ENCODE data around the gene LMO4.

The LMO4 gene

DNA sequence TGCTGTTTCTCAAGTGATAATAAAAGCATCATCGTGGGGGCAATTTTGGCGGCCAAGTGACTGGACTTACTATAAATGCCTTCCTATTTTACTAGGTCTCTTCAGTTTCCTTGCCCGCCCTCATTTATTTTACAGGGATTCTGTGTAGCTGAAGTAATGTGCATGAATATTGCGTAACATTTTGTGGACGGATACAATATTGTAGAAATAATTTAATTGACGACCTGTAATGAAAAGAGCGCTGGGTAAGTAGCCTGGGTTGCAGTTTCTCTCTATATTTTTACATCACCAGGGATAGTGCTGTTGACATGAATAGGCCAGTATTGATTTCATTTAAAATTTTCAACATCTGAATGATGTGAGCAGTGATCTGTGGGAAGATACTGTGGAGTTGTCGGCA is 28.1 kb upstream of the LMO4 start:
- H3K4me3 ChIP-seq (replicated peaks; ENCODE audit: low read depth, low read length), result no peak overlapping the region

DNA sequence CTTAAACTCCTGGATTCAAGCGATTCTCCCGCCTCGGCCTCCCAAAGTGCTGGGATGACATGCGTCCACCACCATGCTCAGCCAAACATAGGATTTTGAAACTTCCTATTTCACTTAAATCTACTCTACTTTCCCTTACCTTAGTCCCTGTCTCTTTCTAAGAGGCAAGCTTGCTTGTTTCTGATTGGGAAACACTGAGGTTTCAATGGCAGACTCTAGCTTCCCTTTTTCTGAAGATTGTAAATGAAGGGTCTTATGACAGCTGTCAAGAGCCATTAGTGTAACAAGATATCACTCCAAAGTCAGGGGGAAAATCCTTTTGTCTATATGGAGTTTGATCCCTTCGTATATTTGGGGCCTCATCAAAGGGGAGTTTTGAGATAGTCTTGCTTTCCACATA is 23.5 kb upstream of the LMO4 start:
- no peaks in the 10 kb centered on the region for H3K36me3 ChIP-seq (ENCODE audit: control insufficient read depth, insufficient read depth, low read length)
- TF ChIP-seq, protein P1, sequence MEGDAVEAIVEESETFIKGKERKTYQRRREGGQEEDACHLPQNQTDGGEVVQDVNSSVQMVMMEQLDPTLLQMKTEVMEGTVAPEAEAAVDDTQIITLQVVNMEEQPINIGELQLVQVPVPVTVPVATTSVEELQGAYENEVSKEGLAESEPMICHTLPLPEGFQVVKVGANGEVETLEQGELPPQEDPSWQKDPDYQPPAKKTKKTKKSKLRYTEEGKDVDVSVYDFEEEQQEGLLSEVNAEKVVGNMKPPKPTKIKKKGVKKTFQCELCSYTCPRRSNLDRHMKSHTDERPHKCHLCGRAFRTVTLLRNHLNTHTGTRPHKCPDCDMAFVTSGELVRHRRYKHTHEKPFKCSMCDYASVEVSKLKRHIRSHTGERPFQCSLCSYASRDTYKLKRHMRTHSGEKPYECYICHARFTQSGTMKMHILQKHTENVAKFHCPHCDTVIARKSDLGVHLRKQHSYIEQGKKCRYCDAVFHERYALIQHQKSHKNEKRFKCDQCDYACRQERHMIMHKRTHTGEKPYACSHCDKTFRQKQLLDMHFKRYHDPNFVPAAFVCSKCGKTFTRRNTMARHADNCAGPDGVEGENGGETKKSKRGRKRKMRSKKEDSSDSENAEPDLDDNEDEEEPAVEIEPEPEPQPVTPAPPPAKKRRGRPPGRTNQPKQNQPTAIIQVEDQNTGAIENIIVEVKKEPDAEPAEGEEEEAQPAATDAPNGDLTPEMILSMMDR (IDR thresholded peaks at IDR 0.05; ENCODE audit: insufficient read depth, low read length, poor library complexity, severe bottlenecking), result no peak
- DNase-seq (ENCODE audit: extremely low read depth, insufficient read length), result no peak
- no peak overlapping the region for H3K4me3 ChIP-seq (replicated peaks; ENCODE audit: low read depth, low read length)
- no peaks in the 10 kb centered on the region for H3K27me3 ChIP-seq (replicated peaks; ENCODE audit: control insufficient read depth, insufficient read depth, low read length)

More for the DNA sequence above, 28.1 kb upstream of the LMO4 start:
- Histone ChIP-seq H3K36me3 (ENCODE audit: control insufficient read depth, insufficient read depth, low read length) (no peaks in the 10 kb centered on the region), H3K27me3 (replicated peaks; ENCODE audit: control insufficient read depth, insufficient read depth, low read length) (no peaks in the 10 kb centered on the region)
- TF ChIP-seq, protein P1 (IDR thresholded peaks at IDR 0.05; ENCODE audit: insufficient read depth, low read length, poor library complexity, severe bottlenecking), result no peak
- no peak for DNase-seq (ENCODE audit: extremely low read depth, insufficient read length)

DNA sequence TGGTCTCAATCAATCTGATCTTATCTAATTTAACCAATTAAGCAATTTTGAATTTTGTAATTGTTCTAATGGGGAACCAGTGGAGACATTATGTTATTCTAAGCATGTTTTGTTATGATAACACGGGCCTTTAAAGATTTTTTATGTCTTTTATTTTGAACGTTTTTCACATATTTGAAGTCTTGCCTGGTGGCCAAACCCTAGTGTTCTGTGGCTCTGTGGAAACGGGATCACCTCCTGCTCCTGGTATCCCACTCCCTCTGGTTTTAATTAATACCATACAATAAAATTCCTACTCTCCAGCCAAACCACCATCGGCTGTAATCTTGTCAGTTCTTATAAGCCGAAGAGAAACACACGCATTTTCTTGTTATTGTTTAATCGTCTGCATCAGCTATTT is 22.9 kb upstream of the LMO4 start:
- no peak for DNase-seq (ENCODE audit: extremely low read depth, insufficient read length)
- H3K36me3 ChIP-seq (ENCODE audit: control insufficient read depth, insufficient read depth, low read length), result no peaks in the 10 kb centered on the region
- TF ChIP-seq, protein P1 (IDR thresholded peaks at IDR 0.05; ENCODE audit: insufficient read depth, low read length, poor library complexity, severe bottlenecking), result no peak
- H3K4me3 ChIP-seq (replicated peaks; ENCODE audit: low read depth, low read length), result no peak overlapping the region
- H3K27me3 ChIP-seq (replicated peaks; ENCODE audit: control insufficient read depth, insufficient read depth, low read length), result no peaks in the 10 kb centered on the region

DNA sequence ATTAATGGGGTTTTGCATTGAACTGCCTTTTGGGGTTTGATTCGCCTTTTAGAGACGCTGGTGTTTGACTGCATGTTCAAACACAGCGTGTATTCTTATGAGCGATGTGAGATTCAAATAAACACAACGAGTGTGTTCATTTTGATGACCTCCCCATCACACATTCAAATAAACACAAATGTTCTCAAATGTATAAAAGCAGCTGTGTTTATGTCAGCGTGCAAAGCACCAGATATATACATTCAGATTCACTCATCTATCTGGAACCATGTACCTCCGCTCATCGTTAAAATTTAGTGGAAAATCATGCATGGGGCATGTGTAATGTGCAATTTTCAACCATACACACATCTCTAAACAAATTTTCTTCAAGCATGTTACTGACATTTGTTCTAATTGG is 21.4 kb upstream of the LMO4 start:
- DNase-seq (ENCODE audit: extremely low read depth, insufficient read length), result no peak
- TF ChIP-seq, protein P1 (IDR thresholded peaks at IDR 0.05; ENCODE audit: insufficient read depth, low read length, poor library complexity, severe bottlenecking), result no peak
- H3K27me3 ChIP-seq (replicated peaks; ENCODE audit: control insufficient read depth, insufficient read depth, low read length), result no peaks in the 10 kb centered on the region
- H3K36me3 ChIP-seq (ENCODE audit: control insufficient read depth, insufficient read depth, low read length), result no peaks in the 10 kb centered on the region
- H3K4me3 ChIP-seq (replicated peaks; ENCODE audit: low read depth, low read length), result no peak overlapping the region

DNA sequence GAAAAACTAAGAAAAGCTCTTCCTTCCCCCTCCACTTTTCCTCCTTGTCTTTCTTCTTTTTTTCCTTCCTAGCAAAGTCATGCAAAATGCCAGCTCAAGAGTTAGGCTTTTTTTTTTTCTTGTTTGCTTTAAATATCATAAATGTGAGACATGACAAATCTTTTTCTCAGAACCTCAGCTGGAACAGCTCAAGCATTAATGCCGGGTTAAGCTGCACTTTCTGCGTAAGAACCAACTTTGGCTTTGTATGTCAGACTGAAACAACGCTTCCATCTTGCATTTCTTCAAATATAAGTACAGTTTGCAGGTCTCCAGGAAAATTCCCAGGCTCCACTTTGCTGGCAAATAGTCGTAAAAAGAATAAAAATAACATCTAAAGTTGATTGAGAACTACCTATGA is 20.7 kb upstream of the LMO4 start:
- DNase-seq (ENCODE audit: extremely low read depth, insufficient read length), result no peak
- no peak overlapping the region for H3K4me3 ChIP-seq (replicated peaks; ENCODE audit: low read depth, low read length)
- no peaks in the 10 kb centered on the region for H3K36me3 ChIP-seq (ENCODE audit: control insufficient read depth, insufficient read depth, low read length)
- H3K27me3 ChIP-seq (replicated peaks; ENCODE audit: control insufficient read depth, insufficient read depth, low read length), result no peaks in the 10 kb centered on the region
- TF ChIP-seq, protein P1 (IDR thresholded peaks at IDR 0.05; ENCODE audit: insufficient read depth, low read length, poor library complexity, severe bottlenecking), result no peak

DNA sequence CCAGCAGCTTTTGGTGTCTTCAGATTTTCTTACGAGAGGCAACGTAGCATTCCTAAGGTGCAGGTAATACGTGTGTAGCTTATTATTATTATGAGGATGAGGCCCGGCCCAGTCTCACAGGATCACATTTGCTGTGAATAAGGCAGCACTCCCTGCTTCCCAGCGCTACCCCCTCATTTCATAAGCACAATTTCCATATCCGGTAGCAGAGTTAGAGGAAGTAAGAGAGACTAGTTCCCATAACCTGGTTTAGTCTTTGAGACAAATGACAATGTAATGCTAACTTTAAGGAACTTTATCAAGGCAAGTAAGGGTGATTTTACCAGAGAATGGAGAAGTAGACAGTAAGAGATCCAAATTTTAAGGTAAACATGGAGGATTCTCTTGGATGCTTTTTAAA is 14.6 kb upstream of the LMO4 start:
- no peak for DNase-seq (ENCODE audit: extremely low read depth, insufficient read length)
- H3K4me3 ChIP-seq (replicated peaks; ENCODE audit: low read depth, low read length), result no peak overlapping the region
- TF ChIP-seq, protein P1 (IDR thresholded peaks at IDR 0.05; ENCODE audit: insufficient read depth, low read length, poor library complexity, severe bottlenecking), result no peak
- no peaks in the 10 kb centered on the region for H3K36me3 ChIP-seq (ENCODE audit: control insufficient read depth, insufficient read depth, low read length)
- H3K27me3 ChIP-seq (replicated peaks; ENCODE audit: control insufficient read depth, insufficient read depth, low read length), result no peaks in the 10 kb centered on the region; the same call in 1 of the 2 replicates

All from GM06990 (cell line).